GM13977 (cell line): ENCODE measurements around the gene NR2F1-AS1.

Source experiments
- DNase-seq: peaks from one replicate; pipeline ENCODE4 v3.0.0; 2012; ENCODE audit warnings: low spot score
- CTCF ChIP-seq: IDR thresholded peaks from 2 replicates; pipeline ENCODE4 v1.5.1; 2012; ENCODE audit warnings: mild to moderate bottlenecking, control low read depth; ENCODE audit not compliant: insufficient read depth; ENCODE audit errors: extremely low read depth, missing control alignments
- in situ Hi-C: fragments of 300-500 bp; cut with MboI; formaldehyde crosslinking; loops from one replicate; pipeline ENCODE4 v1.12.0; 2022; ENCODE audit warnings: low sequenced_read_pairs, low pct_unique_long_range_greater_than_20kb, mixed read lengths, inconsistent platforms; ENCODE audit not compliant: unreplicated experiment

NR2F1-AS1 gene

GRCh38 chr5:93608855-93609254, 27.8 kb upstream of the NR2F1-AS1 start:
- in situ Hi-C loops: loop anchor here (25.0 kb wide), 2 partner anchors 178 to 303 kb away; no protein-coding TSS in a partner anchor
- no peak for DNase-seq

GRCh38 chr5:93607367-93608258, 26.6 kb upstream of the NR2F1-AS1 start:
- peak; percentile 78 for TF ChIP-seq CTCF
- in situ Hi-C loops: loop anchor here (25.0 kb wide), 2 partner anchors 180 to 305 kb away; no protein-coding TSS in a partner anchor
- peak; percentile 71 for DNase-seq

More at GRCh38 chr5:93608855-93609254, 27.8 kb upstream of the NR2F1-AS1 start:
- no peak for TF ChIP-seq CTCF

- no peak for TF ChIP-seq CTCF
- in situ Hi-C loops: loop anchor here (25.0 kb wide), 2 partner anchors 181 to 306 kb away; no protein-coding TSS in a partner anchor
- DNase-seq: no peak
Observed at GRCh38 chr5:93606382-93606752, 25.3 kb upstream of the NR2F1-AS1 start.

GRCh38 chr5:93604644-93605515, 23.9 kb upstream of the NR2F1-AS1 start:
- no peak for TF ChIP-seq CTCF
- in situ Hi-C loops: loop anchor here (25.0 kb wide), 2 partner anchors 182 to 307 kb away; no protein-coding TSS in a partner anchor
- no peak for DNase-seq

- DNase-seq: no peak
- no peak for TF ChIP-seq CTCF
- in situ Hi-C loops: loop anchor here (25.0 kb wide), 2 partner anchors 183 to 308 kb away; no protein-coding TSS in a partner anchor
Observed at GRCh38 chr5:93603793-93604643, 23.0 kb upstream of the NR2F1-AS1 start.
